Fibroblast of upper back skin (primary cell): ENCODE measurements around the gene BOD1L1.

ENCODE experiments used
- DNase-seq: peaks from one replicate; pipeline ENCODE4 v3.0.0-alpha.2; 2013

The BOD1L1 gene

DNA sequence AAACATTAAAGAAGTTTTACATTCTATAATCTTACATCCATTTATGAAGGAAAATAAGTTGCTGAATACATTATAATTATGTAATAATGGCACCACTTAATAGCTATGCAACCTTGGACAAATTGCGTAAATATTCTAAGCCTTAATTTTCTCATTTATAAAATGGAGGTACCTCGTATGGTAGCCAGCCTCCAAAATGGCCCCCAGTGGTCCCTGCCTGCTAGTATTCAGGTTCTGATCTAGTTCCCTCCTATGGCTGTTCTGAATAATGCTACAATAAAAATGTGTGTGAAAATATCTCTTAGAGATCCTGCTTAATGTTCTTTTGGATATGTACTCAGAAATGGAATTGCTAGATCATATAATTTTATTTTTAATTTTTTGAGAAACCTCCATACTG is 72.2 kb downstream of the BOD1L1 start:
- no peak for DNase-seq

DNA sequence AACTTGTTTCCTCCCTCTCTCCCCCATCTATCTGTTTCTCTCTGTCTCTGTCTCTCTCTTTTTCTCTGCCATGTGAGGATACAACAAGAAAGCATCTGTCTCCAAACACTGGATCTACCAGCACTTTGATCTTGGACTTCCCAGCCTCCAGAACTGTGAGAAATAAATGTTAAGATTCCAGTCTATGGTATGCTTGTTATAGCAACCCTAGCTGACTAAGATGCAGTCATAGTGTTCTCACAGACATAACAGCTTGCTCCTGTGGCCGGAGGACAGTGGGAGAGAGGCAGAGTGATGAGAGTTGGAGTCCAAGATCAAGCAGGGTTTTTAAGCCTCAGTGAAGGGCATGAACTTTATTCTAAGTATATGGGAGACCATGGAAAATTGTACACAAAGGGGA is 74.4 kb downstream of the BOD1L1 start:
- no peak for DNase-seq

DNA sequence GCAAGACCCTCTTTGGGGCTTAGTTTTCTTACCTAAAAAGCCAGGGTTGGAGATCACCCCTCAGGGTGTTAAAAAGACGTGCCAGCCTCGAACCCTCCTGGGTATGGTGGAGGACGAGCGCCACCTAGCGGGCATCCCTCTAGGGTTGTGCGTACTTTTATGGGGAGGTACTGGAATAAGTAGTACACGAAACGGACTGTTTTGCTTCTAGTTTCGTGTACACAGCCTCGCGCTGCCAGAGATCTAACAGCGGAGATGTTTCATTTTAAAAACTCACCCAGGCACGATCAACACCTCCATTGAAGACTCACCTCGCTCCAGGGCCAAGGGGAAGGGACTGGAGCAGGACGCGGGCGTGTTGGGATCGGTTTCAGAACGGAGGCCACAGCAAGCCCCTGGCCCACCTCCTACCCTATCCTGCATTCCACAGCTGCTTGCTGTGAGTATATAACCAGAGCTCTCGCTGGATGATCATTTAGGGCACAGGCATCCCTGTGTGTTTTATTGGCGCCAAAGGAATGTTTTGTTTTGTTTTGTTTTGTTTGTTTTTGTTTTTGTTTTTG is 78.5 kb downstream of the BOD1L1 start:
- peak; percentile 72 for DNase-seq

DNA sequence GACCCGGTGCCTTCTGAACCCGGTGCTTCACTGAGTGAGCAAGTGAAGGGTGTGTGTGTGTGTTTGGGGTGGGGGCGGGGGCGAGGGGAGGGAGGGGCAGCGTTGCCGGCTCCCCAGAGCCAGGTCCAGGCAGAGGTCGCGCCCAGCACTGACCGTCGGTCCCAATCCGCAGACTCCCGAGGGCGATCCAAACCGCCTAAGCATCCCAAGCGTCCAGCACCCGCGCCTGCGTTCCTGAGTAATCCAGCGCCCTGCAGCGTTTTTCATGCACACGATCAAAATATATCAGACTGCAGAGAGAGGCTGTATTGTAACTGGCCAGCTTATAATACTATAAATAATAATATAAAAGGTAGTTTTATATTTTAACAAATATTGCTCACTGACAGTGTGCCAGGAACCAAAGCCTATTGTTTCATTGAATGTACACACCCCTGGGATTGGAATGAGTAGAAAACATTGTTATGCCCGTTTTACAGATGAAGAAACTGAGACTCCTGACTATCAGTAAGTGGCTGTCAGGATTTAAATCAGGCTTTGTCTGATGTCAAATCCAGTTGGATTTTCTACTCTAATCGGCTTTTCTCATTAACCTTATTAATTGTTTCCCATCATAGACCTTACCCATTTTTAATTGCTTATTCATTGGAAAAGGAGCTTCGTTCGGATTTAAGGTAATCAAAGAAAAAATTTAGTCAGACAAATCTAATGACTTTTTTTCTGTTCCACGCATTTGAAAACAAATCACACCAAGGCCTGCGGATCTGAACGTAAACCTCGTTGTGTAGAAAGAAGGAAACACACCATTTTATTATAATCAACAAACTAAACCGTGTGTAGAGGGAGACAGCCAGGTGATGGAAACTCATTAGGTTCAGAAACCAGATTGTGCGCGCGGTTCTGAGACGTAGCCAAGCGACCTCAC is 79.2 kb downstream of the BOD1L1 start:
- DNase-seq: no peak

DNA sequence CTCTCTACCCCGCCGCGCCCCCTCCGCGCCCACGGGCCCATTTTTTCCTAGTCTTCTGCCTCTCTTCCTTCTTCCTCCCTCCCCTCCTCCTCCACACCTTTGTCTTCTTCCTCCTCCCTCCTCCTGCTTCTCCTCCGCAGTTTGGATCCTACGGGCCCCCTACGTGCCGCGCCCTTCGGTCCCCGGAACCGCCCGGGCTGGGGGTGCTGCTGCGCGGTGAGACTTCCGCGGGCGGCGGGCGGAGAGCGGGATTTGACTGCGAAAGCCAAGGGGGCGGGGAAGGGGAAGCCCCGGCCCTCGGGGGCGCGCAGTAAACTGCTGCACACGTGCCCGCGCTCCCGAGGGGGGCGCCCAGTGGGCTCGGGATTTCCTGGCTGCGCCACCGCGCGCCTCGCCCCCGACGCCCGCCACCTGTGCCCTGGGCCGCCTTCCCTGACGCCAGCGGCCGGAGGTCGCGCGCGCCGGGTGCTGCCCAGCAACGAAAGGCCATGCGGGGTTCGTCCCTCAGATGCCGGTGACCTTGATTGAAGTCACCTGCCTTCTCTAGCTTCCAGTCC is 80.0 kb downstream of the BOD1L1 start:
- DNase-seq: no peak

DNA sequence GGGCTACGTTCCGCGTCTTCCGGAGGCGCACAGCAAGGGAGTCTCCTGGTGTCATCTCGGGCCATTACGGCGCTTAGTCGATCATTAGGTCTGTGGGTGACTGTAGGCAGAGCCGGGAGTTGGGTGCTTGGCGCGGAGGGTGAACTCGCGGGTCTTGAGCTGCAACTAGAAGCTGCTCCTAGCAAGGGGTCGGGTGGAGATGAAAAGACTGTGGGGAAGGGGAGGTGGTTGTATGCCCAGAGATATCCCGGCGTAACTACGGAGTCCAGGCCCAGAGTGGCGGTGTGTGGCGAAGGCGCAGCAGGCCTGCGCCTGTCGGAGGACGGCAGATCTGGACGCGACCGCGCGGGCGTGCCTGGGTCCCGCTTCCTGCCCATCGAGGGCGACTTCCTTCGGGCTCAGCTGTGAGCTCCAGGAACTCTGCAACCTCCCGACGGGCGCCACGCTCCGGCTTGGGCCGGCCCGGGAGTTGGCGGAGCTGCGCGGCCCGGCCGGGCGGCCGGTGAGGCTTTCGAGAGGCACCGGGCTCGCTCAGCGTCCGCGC is 80.5 kb downstream of the BOD1L1 start:
- DNase-seq: no peak

DNA sequence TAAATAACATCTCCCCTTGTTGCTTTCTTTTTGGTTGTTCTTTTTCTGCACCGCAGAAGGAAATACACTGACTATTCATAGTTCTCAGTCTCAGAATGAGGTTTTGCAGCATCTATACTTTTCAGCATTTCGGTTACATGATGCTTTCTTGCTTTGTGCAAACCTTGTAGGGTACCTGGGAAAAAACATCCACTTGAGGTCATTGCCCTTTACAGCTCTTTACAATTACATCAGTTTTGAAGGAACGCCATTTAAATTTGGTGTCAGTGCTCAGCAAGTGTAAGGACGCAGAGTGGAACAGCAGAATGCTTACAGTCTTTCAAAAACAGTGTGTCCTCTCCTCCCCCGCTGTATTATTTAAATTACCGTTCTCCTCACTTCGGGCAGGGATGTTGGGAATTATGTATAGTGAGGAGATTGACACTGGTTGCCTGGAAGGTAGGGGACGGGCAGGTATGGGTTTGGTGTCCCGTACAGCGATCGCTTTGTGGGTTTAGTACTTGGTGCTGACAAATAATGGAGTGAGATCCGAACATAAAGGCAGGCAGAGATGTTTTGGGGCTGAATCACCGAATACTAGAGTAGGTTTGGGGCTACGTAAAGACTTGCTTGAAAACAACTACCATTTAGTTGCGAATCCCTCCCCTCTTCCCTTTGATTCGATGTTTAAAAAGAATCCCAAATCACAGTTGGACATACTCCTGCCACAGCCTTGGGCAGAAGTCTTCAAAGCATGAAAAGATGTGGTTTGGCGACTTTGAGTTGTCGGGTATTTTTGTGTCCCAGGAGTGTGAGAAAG is 81.2 kb downstream of the BOD1L1 start:
- DNase-seq: peak; percentile 13

DNA sequence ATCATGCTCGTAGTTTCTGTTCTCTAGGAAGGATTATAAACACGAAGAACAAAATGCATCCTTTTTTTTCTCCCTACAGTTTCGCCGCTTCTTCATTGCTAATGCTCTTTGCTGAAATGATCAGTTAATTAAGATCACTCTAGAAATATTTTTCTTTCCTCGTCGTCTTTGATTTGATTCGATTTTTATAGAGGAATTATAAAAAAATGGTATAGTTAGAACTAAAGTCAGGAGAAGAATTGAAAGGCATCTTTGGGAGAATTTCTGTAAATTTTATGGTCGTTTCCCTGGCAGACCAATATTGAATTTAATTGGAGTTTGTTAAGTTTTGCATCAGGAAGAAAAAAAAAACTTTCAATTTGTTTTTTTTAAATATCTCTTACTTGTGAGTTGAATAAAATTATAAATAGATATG is 82.1 kb downstream of the BOD1L1 start:
- no peak for DNase-seq

DNA sequence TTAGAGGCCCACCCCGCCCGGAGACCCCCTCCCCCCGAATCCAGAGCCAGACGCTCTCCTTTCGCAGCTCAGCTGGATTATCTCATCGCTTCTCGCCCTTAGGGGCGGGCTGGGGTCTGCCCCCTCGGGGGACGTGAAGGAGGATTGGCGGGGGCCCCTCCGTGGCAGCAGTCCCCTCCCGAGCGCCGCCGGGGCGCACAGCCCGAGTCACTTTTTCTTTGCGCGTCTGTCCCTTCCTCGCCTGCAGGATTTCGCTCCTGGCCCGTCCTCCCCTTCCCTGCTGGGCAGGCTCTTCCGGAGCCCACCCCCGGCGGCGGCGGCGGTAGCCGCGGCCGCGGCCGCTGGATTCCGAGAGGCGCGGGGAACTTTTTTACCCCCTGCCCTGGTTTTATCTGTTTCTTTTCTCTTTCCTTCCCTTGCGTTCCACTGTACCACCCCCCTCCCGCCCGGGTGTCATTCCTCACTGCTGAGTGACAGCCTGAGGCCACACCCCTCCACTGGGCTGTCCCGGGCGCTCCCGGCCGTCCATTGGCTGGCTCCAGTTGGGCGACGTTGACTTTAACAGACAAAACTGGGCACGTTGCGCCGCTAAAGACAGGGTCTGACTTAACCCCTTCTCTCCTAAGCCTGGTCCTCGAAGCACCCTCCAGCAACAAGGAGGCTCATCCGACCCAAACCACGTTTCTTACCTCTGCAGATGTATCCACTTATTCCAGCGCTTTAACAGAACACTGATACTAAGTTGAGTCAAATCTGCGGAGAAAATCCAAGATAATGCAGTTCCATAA is 82.7 kb downstream of the BOD1L1 start:
- DNase-seq: peak; percentile 66

DNA sequence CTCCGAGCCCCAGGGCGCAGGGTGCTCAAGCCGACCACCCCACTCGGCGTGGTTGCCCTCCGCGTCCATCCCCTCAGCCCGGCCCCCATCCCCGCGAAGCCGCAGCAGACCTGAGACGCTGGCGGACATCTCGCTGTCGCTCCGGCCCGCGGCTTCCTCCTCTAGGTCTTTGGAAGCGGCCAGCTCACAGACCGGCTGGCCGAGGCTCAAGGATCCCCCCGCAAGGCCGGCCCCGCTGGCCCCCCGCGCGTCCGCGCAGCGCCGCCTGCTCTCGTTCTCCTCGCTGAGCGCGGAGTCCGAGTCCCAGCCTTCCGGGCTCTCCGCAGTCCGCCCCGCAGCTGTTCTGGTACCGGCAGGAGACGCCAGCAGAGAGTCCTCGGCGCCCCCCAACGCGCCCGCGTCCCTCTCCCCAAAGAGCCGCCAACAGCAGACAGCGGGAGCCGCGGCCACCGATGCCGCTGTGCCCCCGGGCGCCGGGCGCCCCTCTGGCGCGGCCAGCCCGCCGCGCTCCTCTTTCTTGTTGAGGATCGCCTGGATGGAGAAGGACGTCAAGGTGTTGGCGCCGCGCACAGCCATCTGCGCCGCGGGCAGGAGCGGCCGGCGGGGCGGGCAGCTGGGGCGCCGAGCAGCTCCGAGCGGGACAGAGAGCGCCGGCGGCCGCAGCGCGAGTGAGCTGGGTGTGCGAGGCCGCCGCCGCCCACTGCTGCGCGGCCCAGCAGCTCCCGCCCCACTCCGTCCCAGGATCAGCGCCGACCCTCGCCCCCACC is 83.5 kb downstream of the BOD1L1 start, which contains the start of gene NKX3-2:
Gene NKX3-2, minus strand, starts transcription at position 670 of the 767 bp plus-strand sequence. Its CDS starts 94 bp downstream, at position 576.
- DNase-seq: no peak

DNA sequence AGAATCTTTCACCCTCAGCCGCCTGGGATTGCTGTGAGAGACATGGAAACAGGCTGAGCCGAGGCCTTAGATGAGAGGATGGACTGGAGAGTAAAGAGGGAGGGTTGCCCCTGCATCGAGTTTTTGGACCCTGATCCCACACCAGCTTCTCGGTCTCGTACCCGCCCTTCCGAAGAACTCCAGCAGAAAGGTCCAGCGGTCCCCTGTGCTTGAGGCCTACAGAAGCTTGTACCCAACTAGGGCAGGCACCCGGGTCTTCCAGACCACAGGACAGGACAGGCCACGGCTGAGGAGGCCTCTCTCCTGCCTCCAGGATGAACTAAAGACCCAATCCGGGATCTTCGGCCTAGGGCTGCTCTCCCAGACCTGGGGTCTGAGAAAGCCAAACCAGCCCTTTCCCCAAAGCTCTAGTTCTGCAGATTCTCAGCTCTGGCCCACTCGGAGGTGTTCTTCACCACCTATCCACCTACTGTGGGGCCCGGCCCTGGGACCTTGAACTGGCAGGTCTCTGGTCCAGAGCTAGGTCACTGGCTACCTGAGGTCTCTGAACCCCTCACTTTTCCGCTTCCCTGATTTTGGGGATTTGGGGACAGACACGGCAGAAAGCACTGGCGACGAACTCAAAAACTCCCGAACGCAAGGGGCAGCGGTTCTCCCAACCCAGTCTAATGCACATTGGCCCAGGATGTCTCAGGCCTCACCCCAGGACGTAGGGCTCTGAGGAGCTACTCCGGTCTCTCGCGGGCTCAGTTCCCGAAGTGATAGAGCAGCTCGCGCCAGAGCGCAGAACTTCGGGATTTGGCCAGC is 84.3 kb downstream of the BOD1L1 start:
- DNase-seq: no peak

DNA sequence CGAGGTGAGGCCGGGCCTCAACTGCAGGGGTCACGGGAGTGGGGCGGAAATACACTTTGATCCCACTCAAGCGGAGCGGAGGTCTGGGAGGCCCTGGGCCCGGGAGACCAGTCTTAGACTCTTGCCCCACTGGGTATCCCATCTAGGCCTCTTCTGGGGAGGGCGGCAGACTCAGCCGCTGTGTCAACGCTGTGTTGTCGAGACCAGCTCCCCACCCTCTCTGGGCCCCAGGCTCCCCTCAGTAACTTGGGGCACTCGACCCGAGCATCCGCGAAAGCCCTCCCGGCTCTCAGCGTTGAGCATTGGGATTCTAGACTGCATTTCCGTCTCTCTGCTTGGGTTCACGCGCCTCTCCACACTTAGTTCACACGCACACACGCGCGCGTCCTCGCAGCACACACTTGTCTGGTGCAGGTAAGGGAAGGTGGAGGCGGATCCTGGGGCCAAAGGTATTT is 84.9 kb downstream of the BOD1L1 start:
- no peak for DNase-seq

DNA sequence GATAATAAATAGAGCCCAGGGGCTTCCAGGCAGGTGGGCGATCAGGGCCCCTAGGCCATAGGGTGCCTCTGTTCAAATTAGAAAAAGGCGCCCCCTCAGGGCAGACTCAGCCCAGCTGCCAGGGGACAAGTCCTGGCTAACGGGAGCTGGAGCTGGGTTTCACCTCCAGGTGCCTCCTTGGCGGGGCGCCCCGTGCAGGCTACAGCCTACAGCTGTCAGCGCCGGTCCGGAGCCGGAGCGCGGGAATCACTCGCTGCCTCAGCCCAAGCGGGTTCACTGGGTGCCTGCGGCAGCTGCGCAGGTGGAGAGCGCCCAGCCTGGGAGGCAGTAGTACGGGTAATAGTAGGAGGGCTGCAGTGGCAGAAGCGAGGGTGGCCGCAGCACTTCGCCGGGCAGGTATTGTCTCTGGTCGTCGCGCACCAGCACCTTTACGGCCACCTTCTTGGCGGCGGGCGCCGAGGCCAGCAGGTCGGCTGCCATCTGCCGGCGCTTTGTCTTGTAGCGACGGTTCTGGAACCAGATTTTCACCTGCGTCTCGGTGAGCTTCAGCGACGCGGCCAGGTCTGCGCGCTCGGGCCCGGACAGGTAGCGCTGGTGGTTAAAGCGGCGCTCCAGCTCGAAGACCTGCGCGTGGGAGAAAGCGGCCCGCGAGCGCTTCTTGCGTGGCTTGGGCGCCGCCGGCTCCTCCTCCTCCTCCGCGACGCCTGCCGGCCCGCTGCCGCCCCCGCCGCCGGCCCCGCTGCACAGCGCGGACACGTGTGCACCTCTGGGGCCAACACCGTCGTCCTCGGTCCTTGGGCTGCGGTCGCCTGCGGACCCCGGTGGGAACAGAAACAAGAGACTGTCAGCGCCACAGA is 85.6 kb downstream of the BOD1L1 start:
- DNase-seq: no peak

DNA sequence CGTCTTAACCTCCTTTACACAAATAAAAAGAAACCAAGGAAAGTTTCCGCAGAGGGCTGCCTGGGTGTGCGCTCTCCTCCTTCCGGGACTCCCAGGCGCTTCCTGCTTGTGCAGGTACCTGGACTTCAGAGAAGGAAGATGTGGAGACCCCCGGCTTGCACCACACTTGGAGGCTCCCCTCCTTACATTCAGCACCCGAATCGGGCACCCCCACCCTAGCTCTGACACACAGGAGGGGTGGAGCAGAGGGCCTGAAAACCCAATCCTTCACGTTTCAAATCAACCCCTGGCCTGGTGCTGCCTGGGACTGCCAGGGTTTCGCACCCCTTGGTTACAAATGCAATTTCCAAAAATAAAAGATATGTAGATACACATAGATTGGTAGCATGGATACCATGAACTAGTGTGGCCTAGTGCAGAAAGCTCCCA is 86.3 kb downstream of the BOD1L1 start:
- DNase-seq: no peak

DNA sequence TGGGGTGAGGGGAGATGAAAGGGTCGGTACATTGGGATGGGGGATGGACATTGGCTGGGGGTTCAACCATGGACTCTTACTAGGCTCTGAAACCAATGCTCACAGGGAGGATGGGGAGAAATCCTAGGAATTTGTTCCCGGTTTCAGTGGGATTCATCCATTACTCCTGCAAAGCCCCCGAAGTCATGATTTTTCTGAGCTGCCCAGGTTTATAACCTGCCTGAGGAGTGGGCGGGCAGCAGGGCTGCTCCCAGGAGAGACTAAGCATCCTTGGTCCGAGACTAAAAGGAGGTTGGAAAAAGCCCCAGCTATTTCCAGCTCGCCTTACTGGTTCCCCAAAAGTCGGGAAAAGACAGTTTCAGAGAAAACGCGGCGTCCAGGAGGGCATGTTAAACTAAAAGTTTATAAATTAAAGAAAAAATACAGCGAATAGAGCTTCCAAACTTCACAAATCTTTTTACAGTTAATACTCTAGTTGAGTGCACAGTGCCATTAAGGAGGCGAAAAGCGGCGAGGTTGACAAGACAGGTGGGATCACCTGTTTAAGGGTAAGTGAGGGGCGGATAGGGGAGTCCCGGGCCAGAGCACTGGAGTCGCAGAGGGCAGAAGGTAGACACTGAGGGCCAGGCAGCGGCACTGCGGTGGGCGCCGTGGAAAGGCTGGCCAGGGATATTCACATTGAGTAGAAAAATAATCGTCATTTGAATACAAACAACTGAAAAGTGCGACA is 86.9 kb downstream of the BOD1L1 start:
- DNase-seq: no peak

DNA sequence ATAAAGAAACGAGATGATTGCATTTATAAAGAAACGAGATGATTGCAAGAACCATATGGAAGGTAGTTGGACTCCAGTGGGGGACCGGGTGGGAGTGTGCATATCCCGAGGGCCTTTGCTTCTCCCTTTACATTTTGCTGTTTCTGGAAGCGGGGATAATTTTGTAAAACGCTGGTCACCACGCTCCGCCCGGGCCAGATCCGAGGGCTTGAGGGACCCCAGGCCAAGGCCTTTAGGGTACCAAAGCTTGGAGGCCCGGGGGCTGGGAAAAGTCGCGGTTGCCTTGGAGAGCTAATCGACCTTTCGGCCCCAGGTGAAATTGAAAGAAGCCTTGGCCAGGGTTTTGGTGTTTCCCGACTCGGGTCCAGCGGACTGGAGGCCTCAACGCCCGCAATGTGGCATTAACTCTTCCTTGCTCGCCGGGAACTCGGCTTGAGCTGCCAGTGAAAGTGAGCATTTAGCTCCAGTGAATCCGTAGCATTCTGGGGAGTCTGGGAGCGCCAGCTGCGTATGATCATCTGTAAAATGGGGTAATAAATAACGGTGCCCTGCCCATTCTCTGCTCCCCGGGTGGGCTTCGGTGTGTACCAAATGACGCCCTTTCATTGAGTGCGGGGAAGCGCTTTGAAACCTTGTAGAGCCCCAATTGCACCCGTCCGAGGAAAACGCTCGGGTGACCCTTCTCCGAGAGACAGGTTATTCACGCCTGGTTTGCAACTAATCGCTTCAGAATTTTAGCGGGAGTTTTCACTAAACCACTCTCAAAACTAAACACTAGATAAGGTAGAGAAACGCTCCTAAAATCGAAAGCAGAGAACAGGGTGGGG is 87.7 kb downstream of the BOD1L1 start:
- no peak for DNase-seq

DNA sequence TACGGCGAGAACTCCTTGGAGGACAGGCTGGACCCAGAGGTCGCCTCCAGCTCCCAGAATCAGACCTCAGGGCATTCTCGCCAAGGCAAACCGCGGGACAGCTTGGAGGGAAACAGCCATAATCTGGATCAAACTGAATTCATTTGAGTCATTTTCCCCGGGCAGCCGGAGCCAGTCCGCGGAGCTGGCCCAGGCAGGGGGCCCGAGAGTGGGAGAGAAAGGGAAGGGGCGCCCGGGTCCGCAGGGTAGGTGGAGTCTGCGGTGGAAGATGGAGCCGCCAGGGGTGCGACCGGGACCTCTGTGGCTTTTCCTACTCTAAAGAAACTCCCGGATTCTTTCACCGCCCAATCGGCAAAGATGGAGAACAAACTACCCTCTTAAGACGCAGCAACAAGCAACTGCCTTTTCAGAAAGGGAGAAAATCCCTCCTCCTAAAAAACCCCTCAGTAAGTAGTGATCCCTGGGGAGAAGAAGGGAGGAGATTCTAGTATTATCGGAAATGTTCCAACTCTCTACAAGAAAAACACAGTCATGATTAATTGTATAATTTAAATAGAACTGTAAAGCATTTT is 88.4 kb downstream of the BOD1L1 start:
- no peak for DNase-seq
